Common myeloid progenitor, CD34-positive (primary cell): ENCODE data around the gene TCN1.

ENCODE experiments used
- CTCF ChIA-PET: fragments of 350-600 bp; sonication (Branson Sonifier 250); formaldehyde crosslinking; loops from one replicate; lab custom pipeline; 2021; ENCODE audit warnings: antibody characterized with exemption; lab: Charles Lee
- POLR2A ChIA-PET: fragments of 350-600 bp; sonication (Branson Sonifier 250); formaldehyde crosslinking; loops from one replicate; lab custom pipeline; 2021; ENCODE audit warnings: antibody characterized with exemption; lab: Charles Lee
- DNase-seq, 3 donors: peaks; one replicate each; pipeline versions ENCODE4 v3.0.0 to v3.0.0-alpha.2; 2013
- H3K27ac ChIP-seq, 2 experiments: 1 replicate in 1 of 2; 2 replicates in 1 of 2; pipeline ENCODE4 v1.7.0; 2013; ENCODE audit warnings: inconsistent platforms in 2 of 2, low read length in 2 of 2, mild to moderate bottlenecking in 2 of 2, low read depth in 1 of 2, moderate library complexity in 1 of 2; ENCODE audit not compliant: severe bottlenecking in 2 of 2, insufficient read depth in 1 of 2, poor library complexity in 1 of 2
- H3K27me3 ChIP-seq, 5 experiments: replicated peaks in 2 of 5; 1 replicate in 3 of 5; 2 replicates in 2 of 5; pipeline versions ENCODE4 v1.6.1 to v1.7.0; 2013; ENCODE audit warnings: low read length in 4 of 5, mild to moderate bottlenecking in 2 of 5, moderate library complexity in 2 of 5, inconsistent platforms in 1 of 5; ENCODE audit not compliant: insufficient read depth in 5 of 5, control insufficient read depth in 4 of 5
- H3K36me3 ChIP-seq, 4 experiments: 1 replicate in 2 of 4; 2 replicates in 2 of 4; pipeline versions ENCODE4 v1.6.1 to v1.7.0; 2013; ENCODE audit warnings: low read length in 3 of 4, control low read depth in 1 of 4, mild to moderate bottlenecking in 1 of 4; ENCODE audit not compliant: control insufficient read depth in 4 of 4, insufficient read depth in 4 of 4
- H3K4me1 ChIP-seq, 4 experiments: 1 replicate in 3 of 4; 2 replicates in 1 of 4; pipeline versions ENCODE4 v1.6.1 to v1.7.1; 2013; ENCODE audit warnings: low read length in 3 of 4, mild to moderate bottlenecking in 3 of 4, control low read depth in 1 of 4, inconsistent platforms in 1 of 4, moderate library complexity in 1 of 4; ENCODE audit not compliant: control insufficient read depth in 4 of 4, insufficient read depth in 4 of 4; ENCODE audit errors: control extremely low read depth in 1 of 4
- H3K4me3 ChIP-seq, 7 experiments: 1 replicate in 4 of 7; 2 replicates in 3 of 7; pipeline versions ENCODE4 v1.5.1 to v1.7.0; 2013; ENCODE audit warnings: mild to moderate bottlenecking in 7 of 7, low read length in 6 of 7, moderate library complexity in 6 of 7, inconsistent platforms in 2 of 7, low read depth in 2 of 7, control low read depth in 1 of 7; ENCODE audit not compliant: insufficient read depth in 4 of 7, control insufficient read depth in 1 of 7; ENCODE audit errors: extremely low read depth in 1 of 7
- H3K9me3 ChIP-seq, 5 experiments: 1 replicate in 4 of 5; 2 replicates in 1 of 5; pipeline versions ENCODE4 v1.6.1 to v1.7.1; 2013; ENCODE audit warnings: low read length in 4 of 5, mild to moderate bottlenecking in 2 of 5, inconsistent platforms in 1 of 5, low read depth in 1 of 5, moderate library complexity in 1 of 5; ENCODE audit not compliant: control insufficient read depth in 4 of 5, insufficient read depth in 2 of 5; ENCODE audit errors: control extremely low read depth in 1 of 5
- WGBS: methylation state at CpG from one replicate; pipeline ENCODE4 v1.1.5; 2013; ENCODE audit not compliant: insufficient coverage; 5-methylcytosine and 5-hydroxymethylcytosine counted together

TCN1 gene

GRCh38 chr11:59847626-59848025 is 18.7 kb downstream of the TCN1 start:
- no peaks in the 10 kb centered on the region for H3K27me3 ChIP-seq
- H3K9me3 ChIP-seq, result no peaks in the 10 kb centered on the region
- POLR2A ChIA-PET, result no interaction called here
- 100% methylated on average over 2 of the region's 3 CpGs for WGBS
- H3K27ac ChIP-seq, result no peak overlapping the region
- no peak overlapping the region for H3K4me3 ChIP-seq
- DNase-seq, result no peak
- CTCF ChIA-PET, result no interaction called here
- no peaks in the 10 kb centered on the region for H3K36me3 ChIP-seq
- H3K4me1 ChIP-seq, result peaks cover 0 to 9% (median 0%) of the 10 kb centered on the region in 4 experiments

GRCh38 chr11:59846556-59846955 is 19.7 kb downstream of the TCN1 start:
- WGBS, result 100% methylated on average over 1 of the region's 5 CpGs
- Histone ChIP-seq H3K4me1 (peaks cover 0 to 9% (median 0%) of the 10 kb centered on the region in 4 experiments), H3K27ac (no peak overlapping the region), H3K36me3 (no peaks in the 10 kb centered on the region), H3K27me3 (no peaks in the 10 kb centered on the region), H3K4me3 (no peak overlapping the region), H3K9me3 (no peaks in the 10 kb centered on the region)
- ChIA-PET POLR2A (interaction anchor here (0.6 kb wide), 1 partner anchor 720 kb away, joined by 3 read pairs; no protein-coding TSS in a partner anchor), CTCF (interaction anchor here (1.3 kb wide), 1 partner anchor 19 kb away, joined by 4 read pairs; no protein-coding TSS in a partner anchor)
- no peak for DNase-seq

- POLR2A ChIA-PET, result no interaction called here
- Histone ChIP-seq H3K36me3 (no peaks in the 10 kb centered on the region), H3K4me1 (peaks cover 0 to 9% (median 0%) of the 10 kb centered on the region in 4 experiments), H3K27ac (no peak within 1 kb of the TSS), H3K4me3 (no peak within 1 kb of the TSS), H3K9me3 (no peaks in the 10 kb centered on the region), H3K27me3 (no peaks in the 10 kb centered on the region)
- no peak for DNase-seq
- CTCF ChIA-PET, result interaction anchor here (1.3 kb wide), 1 partner anchor 18 kb away, joined by 4 read pairs; no protein-coding TSS in a partner anchor
- 100% methylated on average over 3 of the region's 4 CpGs for WGBS
Observed at GRCh38 chr11:59845399-59845798, 20.9 kb downstream of the TCN1 start, which contains the start of gene CBLIF. Gene CBLIF, minus strand, starts transcription at chr11:59845499. Its CDS starts 46 bp downstream, at chr11:59845453.

GRCh38 chr11:59842316-59842715 is 24.0 kb downstream of the TCN1 start:
- H3K9me3 ChIP-seq, result no peaks in the 10 kb centered on the region
- 98% methylated on average over 12 of the region's 12 CpGs for WGBS
- CTCF ChIA-PET, result no interaction called here
- no peak overlapping the region for H3K4me3 ChIP-seq
- H3K27ac ChIP-seq, result no peak overlapping the region
- H3K36me3 ChIP-seq, result no peaks in the 10 kb centered on the region
- H3K4me1 ChIP-seq, result no peaks in the 10 kb centered on the region
- POLR2A ChIA-PET, result no interaction called here
- DNase-seq, result no peak
- H3K27me3 ChIP-seq, result no peaks in the 10 kb centered on the region

- CTCF ChIA-PET, result no interaction called here
- no peaks in the 10 kb centered on the region for H3K27me3 ChIP-seq
- H3K9me3 ChIP-seq, result no peaks in the 10 kb centered on the region
- 96% methylated on average over 2 of the region's 2 CpGs for WGBS
- POLR2A ChIA-PET, result no interaction called here
- DNase-seq, result no peak
- no peaks in the 10 kb centered on the region for H3K36me3 ChIP-seq
- no peak overlapping the region for H3K27ac ChIP-seq
- H3K4me1 ChIP-seq, result no peaks in the 10 kb centered on the region
- H3K4me3 ChIP-seq, result no peak overlapping the region
Observed at GRCh38 chr11:59841514-59841913, 24.8 kb downstream of the TCN1 start.

- Histone ChIP-seq H3K9me3 (no peaks in the 10 kb centered on the region), H3K27me3 (no peaks in the 10 kb centered on the region), H3K4me3 (no peak overlapping the region), H3K4me1 (no peaks in the 10 kb centered on the region), H3K36me3 (no peaks in the 10 kb centered on the region), H3K27ac (no peak overlapping the region)
- POLR2A ChIA-PET, result no interaction called here
- DNase-seq, result no peak
- CTCF ChIA-PET, result no interaction called here
Observed at GRCh38 chr11:59839615-59840014, 26.7 kb downstream of the TCN1 start.

GRCh38 chr11:59833602-59834001 is 32.7 kb downstream of the TCN1 start:
- Histone ChIP-seq H3K9me3 (no peaks in the 10 kb centered on the region), H3K27me3 (no peaks in the 10 kb centered on the region), H3K4me1 (peaks cover 0 to 6% (median 0%) of the 10 kb centered on the region in 4 experiments), H3K27ac (no peak overlapping the region), H3K36me3 (no peaks in the 10 kb centered on the region), H3K4me3 (no peak overlapping the region)
- 83% methylated on average over 1 of the region's 2 CpGs for WGBS
- peak in 2 of 3 donors; percentile 45 for DNase-seq
- ChIA-PET POLR2A (no interaction called here), CTCF (interaction anchor here (1.0 kb wide), 1 partner anchor 86 kb away, joined by 3 read pairs; no protein-coding TSS in a partner anchor)
